ENCODE measurements around the gene DGKI.

DNA sequence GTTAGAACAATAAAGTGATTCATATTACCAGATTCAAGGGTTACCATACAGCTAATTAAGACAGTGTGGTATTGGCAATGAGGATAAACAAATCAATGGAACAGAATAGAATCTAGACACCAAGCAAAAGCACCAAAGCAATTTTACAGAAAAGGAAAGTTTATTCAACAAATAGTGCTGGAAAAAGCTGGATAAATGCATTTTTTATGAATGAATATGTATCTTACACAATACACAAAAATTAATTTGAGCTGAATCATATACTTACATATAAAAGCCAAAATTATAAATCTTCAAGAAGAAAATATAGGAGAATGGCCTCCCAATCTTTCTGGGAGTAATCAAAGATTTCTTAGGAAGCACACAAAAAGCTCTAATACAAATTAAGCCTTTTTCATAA, 282.8 kb downstream of the DGKI start:
- TF ChIP-seq EP300 (IDR thresholded peaks at IDR 0.05) (no peak), POLR2A (IDR thresholded peaks at IDR 0.05) (no peak), POLR2AphosphoS5 (IDR thresholded peaks at IDR 0.05) (no peak)
- TF ChIP-seq, protein P1, sequence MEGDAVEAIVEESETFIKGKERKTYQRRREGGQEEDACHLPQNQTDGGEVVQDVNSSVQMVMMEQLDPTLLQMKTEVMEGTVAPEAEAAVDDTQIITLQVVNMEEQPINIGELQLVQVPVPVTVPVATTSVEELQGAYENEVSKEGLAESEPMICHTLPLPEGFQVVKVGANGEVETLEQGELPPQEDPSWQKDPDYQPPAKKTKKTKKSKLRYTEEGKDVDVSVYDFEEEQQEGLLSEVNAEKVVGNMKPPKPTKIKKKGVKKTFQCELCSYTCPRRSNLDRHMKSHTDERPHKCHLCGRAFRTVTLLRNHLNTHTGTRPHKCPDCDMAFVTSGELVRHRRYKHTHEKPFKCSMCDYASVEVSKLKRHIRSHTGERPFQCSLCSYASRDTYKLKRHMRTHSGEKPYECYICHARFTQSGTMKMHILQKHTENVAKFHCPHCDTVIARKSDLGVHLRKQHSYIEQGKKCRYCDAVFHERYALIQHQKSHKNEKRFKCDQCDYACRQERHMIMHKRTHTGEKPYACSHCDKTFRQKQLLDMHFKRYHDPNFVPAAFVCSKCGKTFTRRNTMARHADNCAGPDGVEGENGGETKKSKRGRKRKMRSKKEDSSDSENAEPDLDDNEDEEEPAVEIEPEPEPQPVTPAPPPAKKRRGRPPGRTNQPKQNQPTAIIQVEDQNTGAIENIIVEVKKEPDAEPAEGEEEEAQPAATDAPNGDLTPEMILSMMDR (IDR thresholded peaks at IDR 0.05) = no peak

Data from suprapubic skin (tissue), 4 donors.